Epithelial cell of proximal tubule (primary cell): ENCODE results near the gene HOXA5. TPM values are rescaled to one million over a fixed set of nuclear protein-coding genes. Genes with fewer than 3 reads are reported as not detected.

ENCODE experiments used
- DNase-seq: peaks from one replicate; pipeline ENCODE4 v3.0.0-alpha.2; 2011; ENCODE audit warnings: low read depth
- H3K4me3 ChIP-seq: 2 replicates; pipeline ENCODE4 v1.5.1; 2011; ENCODE audit warnings: low read depth, mild to moderate bottlenecking, low read length
- CTCF ChIP-seq: conservative IDR thresholded peaks from 2 replicates; pipeline ENCODE4 v1.5.1; 2012; ENCODE audit warnings: low read depth, mild to moderate bottlenecking, low read length
- total RNA-seq: library from RNA; depleted of rRNA; stranded (reverse); fragments of >200 nt; gene quantifications from 2 replicates; pipeline ENCODE4 v1.2.3, GENCODE V29; 2015

Gene HOXA5
- total RNA-seq, 1 donor from 2014 or later = 47.6 TPM

GRCh38 chr7:27123477-27124053 lies 19.9 kb downstream of the HOXA5 start:
- DNase-seq = no peak
- H3K4me3 ChIP-seq = peak overlapping the region; percentile 77
- no peak for TF ChIP-seq CTCF

- TF ChIP-seq CTCF = no peak
- peak overlapping the region; percentile 77 for H3K4me3 ChIP-seq
- DNase-seq = no peak
These were observed 20.4 kb downstream of the HOXA5 start for GRCh38 chr7:27123007-27123476.

- no peak for TF ChIP-seq CTCF
- DNase-seq = no peak
- peak overlapping the region; percentile 77 for H3K4me3 ChIP-seq
These were observed 21.2 kb downstream of the HOXA5 start for GRCh38 chr7:27122077-27122910.

GRCh38 chr7:27121684-27122076 lies 21.8 kb downstream of the HOXA5 start:
- H3K4me3 ChIP-seq = peak overlapping the region; percentile 77
- DNase-seq = no peak
- no peak for TF ChIP-seq CTCF

- TF ChIP-seq CTCF = no peak
- H3K4me3 ChIP-seq = peak overlapping the region; percentile 77
- no peak for DNase-seq
These were observed 24.0 kb downstream of the HOXA5 start for GRCh38 chr7:27119412-27119911.

GRCh38 chr7:27118580-27118979 lies 24.9 kb downstream of the HOXA5 start:
- peak overlapping the region; percentile 74 for H3K4me3 ChIP-seq
- DNase-seq = no peak
- no peak for TF ChIP-seq CTCF
